Left kidney (tissue), 2 donors: Measurements from ENCODE around the gene ERC2. TPM values are rescaled to one million over a fixed set of nuclear protein-coding genes. Genes with fewer than 3 reads are reported as not detected.
"Not testable (repeated sequence)": the region's sequence is repeated elsewhere in the genome, so short reads cannot be mapped to it uniquely, and the experiment has no call there.

ENCODE experiments used
- DNase-seq: peaks from one replicate; pipeline ENCODE4 v3.0.0-alpha.2; 2013
- polyA plus RNA-seq: library from polyadenylated mRNA; unstranded; fragments of 120-200 nt; gene quantifications from one replicate; pipeline ENCODE4 v1.2.1, GENCODE V29; 2013; ENCODE audit not compliant: insufficient read length

Gene ERC2
- polyA plus RNA-seq, 1 donor = 3.9 TPM

- DNase-seq = no peak
Measured at GRCh38 chr3:55884066-55884465, 584.2 kb downstream of the ERC2 start.

- DNase-seq = no peak
Measured at GRCh38 chr3:55882006-55882405, 586.3 kb downstream of the ERC2 start.

GRCh38 chr3:55880357-55880756, 587.9 kb downstream of the ERC2 start:
- no peak for DNase-seq

GRCh38 chr3:55879901-55880331, 588.4 kb downstream of the ERC2 start:
- DNase-seq = no peak

- no peak for DNase-seq
Measured at GRCh38 chr3:55877703-55878102, 590.6 kb downstream of the ERC2 start.

GRCh38 chr3:55876560-55876959, 591.7 kb downstream of the ERC2 start:
- no peak for DNase-seq

DNA sequence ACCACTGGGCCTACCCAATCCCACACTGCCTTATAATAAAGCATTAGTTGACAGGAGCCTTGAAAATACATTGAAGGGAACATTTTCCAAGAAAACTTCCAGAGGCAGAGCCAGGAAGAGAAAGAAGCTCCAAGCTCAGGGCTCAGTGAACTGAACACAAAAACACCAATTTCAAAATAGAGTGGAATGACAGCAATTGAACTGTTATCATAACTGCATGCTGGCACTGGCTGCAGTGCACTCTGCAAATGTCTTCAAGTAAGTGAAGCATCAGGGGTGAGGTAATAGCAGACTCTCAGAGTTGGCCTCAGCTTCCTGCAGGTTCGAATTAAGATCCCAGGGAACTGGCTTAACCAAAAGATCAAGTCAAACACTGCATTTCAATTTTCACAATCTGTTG, 593.2 kb downstream of the ERC2 start:
- no peak for DNase-seq

GRCh38 chr3:55873523-55874254, 594.6 kb downstream of the ERC2 start:
- no peak for DNase-seq

GRCh38 chr3:55870594-55870993, 597.7 kb downstream of the ERC2 start:
- no peak for DNase-seq

DNA sequence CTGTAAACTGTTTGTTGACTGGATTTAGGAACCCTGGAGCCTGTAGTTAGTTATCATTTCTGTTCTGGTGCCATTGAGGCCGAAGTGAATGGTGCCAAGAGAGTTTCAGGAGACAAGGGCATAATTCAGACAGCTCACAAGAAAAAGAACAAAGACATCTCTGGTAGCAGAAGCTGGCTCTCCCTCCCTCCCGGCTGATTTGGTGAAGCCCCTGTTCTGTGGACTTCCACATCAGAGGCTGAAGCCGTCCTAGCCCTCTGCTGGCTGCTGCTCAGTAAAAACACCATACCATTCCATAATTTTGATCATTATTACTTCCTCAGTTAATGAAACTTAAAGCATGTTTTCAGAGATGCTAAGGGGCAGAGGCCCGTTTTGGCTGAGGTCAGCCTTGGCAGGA, 599.9 kb downstream of the ERC2 start:
- DNase-seq = no peak

- DNase-seq = no peak
Measured at GRCh38 chr3:55863028-55863427, 605.2 kb downstream of the ERC2 start.

DNA sequence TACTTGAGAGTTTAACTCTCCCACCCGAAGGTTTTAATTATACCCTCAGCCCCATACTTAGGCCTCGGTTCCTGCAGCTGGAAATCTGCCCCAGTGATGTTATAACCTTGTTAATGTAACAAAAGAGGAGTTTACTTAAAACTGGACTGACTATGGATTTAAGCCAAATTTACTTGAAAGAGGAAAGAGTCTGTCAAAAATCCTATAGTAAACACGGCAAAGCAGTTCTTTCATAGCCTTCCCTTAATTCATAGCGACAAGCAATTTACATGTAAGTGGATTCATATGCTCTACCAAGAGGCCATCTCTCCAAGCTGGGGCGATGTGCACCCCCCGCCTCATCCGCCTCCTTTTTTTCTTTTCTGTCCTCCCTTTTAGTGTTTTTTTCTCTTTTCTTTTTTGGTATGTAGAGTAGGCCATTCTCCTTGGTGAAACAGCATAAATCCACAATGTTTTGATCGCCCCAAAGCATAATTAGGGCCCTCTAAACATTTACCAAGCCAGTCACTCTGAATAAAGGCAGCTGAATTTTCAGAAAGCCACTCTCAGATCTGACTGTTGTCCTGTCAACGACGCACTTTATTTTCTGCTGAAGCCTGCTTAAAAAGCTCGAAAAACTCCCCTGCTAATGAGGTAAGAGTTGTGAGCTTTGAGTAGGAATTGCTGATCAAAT, 608.1 kb downstream of the ERC2 start:
- peak; percentile 53 for DNase-seq

GRCh38 chr3:55859305-55859704, 609.0 kb downstream of the ERC2 start:
- DNase-seq = no peak

- no peak for DNase-seq
Measured at GRCh38 chr3:55858727-55859126, 609.5 kb downstream of the ERC2 start.

- DNase-seq = no peak
Measured at GRCh38 chr3:55858302-55858701, 610.0 kb downstream of the ERC2 start.

DNA sequence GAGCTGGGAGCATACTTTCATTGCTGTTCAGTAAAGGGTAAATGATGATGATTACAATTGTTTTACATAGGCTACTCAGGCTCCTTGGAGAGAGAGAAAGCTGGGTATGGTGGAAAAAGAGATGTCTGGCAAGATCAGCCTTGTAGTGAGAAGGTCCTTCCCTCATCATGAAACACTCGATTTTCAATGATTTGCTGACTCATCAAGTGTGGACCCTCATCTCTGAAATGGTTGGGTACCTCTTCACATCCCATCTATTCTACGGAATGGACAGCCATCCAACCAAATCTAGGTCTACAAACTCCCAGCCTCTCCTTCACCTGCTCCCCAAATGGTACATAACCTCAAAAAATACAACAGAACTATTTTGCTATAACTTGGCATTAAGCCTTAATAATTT, 610.6 kb downstream of the ERC2 start:
- no peak for DNase-seq

DNA sequence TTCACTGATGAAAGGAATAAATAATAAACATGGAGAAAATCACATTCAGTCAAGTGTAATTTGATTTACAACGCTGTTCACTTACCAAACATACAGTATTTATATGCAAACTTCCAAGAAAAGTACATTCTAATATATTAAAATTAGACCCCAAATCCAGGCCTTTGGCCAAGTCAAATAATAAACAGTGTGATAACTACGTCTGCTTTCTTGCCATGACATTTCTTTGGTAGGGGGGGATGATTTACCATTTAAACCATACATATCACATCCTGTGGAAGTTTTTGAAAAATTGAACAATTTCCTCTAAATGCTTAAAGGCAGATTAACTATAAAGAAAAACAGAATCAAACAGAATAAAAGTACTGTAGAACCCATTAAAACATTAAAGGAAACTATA, 613.0 kb downstream of the ERC2 start:
- DNase-seq = peak; percentile 30

DNA sequence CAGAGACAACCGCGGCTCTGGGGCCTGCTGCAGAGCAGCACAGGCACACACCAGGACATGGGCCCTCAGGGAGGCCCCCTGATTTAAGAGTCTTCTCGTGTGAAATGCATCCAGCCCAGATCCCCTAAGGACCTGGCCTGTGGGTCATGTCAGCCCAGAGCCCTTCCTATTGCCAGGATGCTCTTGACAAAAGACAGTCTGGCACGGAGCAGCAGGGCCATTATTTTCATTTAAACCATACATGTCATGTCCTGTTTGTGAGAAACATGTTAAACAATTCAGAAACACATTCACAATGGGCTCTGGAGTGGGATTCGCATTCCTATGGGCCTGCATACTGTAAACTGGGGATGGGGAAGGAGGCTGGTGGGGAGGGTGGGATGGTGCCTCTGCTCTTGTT, 613.8 kb downstream of the ERC2 start:
- peak; percentile 29 for DNase-seq

DNA sequence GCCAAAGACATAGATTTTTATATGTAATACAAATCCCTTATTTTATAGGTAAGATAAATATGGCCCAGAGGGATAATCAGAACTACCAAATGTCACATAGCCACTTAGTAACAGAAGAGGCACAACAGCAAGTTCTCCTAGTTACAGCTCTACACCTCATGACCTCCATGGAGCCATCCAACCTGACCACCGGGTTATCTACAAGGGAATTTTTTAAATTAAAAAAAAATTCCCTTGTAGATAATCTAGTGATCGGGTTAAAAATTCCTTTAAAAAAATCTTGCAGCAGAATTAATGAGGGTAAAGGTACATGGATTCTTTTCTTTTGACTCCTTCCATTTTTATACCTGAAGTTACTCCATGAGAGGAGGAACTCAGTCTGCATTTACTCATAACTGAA, 615.9 kb downstream of the ERC2 start:
- no peak for DNase-seq

- no peak for DNase-seq
Measured at GRCh38 chr3:55842204-55842603, 626.1 kb downstream of the ERC2 start.

- DNase-seq = not testable (repeated sequence)
Measured at GRCh38 chr3:55831876-55832275, 636.4 kb downstream of the ERC2 start.

DNA sequence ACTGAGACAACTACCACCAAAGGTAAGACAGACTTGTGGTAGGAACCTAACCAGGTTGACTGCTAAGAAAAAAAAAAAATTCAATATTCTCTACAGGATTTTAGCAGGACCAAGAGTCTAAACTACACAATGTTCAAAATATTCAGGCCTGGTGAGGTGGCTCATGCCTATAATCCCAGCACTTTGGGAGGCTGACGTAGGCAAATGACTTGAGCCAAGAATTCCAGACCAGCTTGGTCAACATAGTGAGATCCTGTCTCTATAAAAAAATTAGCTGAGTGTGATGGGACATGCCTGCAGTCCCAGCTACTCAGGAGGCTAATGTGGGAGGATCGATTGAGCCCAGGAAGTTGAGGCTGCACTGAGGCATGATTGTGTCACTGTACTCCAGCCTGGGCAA, 639.6 kb downstream of the ERC2 start:
- DNase-seq = no peak

DNA sequence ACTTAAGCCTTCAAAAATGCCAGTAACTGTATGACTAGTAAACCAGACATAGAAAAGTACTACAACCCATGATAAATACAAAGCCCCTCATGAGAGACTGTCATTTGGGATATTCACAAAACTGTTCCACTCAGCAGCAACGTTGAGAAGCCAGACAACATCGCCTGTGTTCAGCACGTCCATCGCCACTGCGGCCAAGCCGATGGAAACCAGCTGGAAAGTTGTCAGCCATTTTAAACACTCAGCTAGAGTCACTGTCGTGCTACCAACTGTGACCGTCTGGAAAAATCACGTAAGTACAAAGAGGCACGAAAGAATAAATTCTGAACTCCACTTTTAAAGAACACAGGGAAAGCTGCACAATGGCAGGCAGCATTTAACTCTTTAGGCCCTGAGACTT, 640.5 kb downstream of the ERC2 start:
- DNase-seq = no peak
